CD14-positive monocyte (primary cell): ENCODE results near the gene SAMD11. TPM values are rescaled to one million over a fixed set of nuclear protein-coding genes. Genes with fewer than 3 reads are reported as not detected.
A peak's percentile ranks its signal among the peaks of the same experiment; 100 is the strongest.

Experiments
- DNase-seq, 3 donors: peaks; one replicate each; pipeline ENCODE4 v3.0.0-alpha.2; 2011 to 2022
- H2AFZ ChIP-seq: 2 replicates; pipeline ENCODE4 v1.6.0; 2012; ENCODE audit warnings: mild to moderate bottlenecking, low read depth, low read length, inconsistent platforms; ENCODE audit not compliant: insufficient read depth, poor library complexity, severe bottlenecking
- H3K27ac ChIP-seq, 2 donors: 1 replicate in 1 of 2; 2 replicates in 1 of 2; pipeline ENCODE4 v1.5.1; 2012 to 2013; ENCODE audit warnings: low read length in 2 of 2, control low read depth in 1 of 2, inconsistent platforms in 1 of 2, low read depth in 1 of 2, mild to moderate bottlenecking in 1 of 2
- H3K27me3 ChIP-seq, 2 donors: one replicate each; pipeline versions ENCODE4 v1.6.0 to v1.6.1; 2011 to 2013; ENCODE audit warnings: low read length in 2 of 2; ENCODE audit not compliant: control insufficient read depth in 2 of 2, insufficient read depth in 2 of 2
- H3K36me3 ChIP-seq, 2 donors: replicated peaks in 1 of 2; 1 replicate in 1 of 2; 2 replicates in 1 of 2; pipeline versions ENCODE4 v1.5.1 to v1.6.1; 2012 to 2013; ENCODE audit warnings: low read length in 2 of 2, control low read depth in 1 of 2, inconsistent platforms in 1 of 2, mild to moderate bottlenecking in 1 of 2; ENCODE audit not compliant: insufficient read depth in 2 of 2, control insufficient read depth in 1 of 2
- H3K4me1 ChIP-seq, 2 donors: 1 replicate in 1 of 2; 2 replicates in 1 of 2; pipeline versions ENCODE4 v1.5.1 to v1.6.1; 2012 to 2013; ENCODE audit warnings: low read length in 2 of 2, control low read depth in 1 of 2, inconsistent platforms in 1 of 2, mild to moderate bottlenecking in 1 of 2, moderate library complexity in 1 of 2; ENCODE audit not compliant: insufficient read depth in 2 of 2, control insufficient read depth in 1 of 2
- H3K4me2 ChIP-seq: replicated peaks from 2 replicates; pipeline ENCODE3; 2012; ENCODE audit warnings: low read length, moderate library complexity, mild to moderate bottlenecking; ENCODE audit not compliant: poor library complexity, severe bottlenecking; ENCODE audit errors: extremely low read depth
- H3K4me3 ChIP-seq, 3 experiments: fragments of 200-600 bp in 1 of 3; sonication (generic) in 1 of 3; replicated peaks in 1 of 3; 1 replicate in 2 of 3; 2 replicates in 1 of 3; pipeline ENCODE4 v1.5.1; 2011 to 2013; ENCODE audit warnings: low read length in 3 of 3, mild to moderate bottlenecking in 3 of 3, control low read depth in 2 of 3, low read depth in 2 of 3, inconsistent platforms in 1 of 3, moderate library complexity in 1 of 3
- H3K79me2 ChIP-seq: 2 replicates; pipeline ENCODE4 v1.6.0; 2012; ENCODE audit warnings: mild to moderate bottlenecking, control low read depth, inconsistent platforms, low read length, moderate library complexity; ENCODE audit not compliant: insufficient read depth
- H3K9ac ChIP-seq: 2 replicates; pipeline ENCODE4 v1.6.0; 2017; ENCODE audit warnings: low read length, mild to moderate bottlenecking; ENCODE audit not compliant: insufficient read depth, poor library complexity, severe bottlenecking
- H3K9me3 ChIP-seq, 2 donors: replicated peaks in 1 of 2; 1 replicate in 1 of 2; 2 replicates in 1 of 2; pipeline versions ENCODE4 v1.5.1 to v1.6.1; 2012 to 2013; ENCODE audit warnings: low read length in 2 of 2, control low read depth in 1 of 2; ENCODE audit not compliant: control insufficient read depth in 1 of 2, insufficient read depth in 1 of 2
- H4K20me1 ChIP-seq: 2 replicates; pipeline ENCODE4 v1.6.0; 2012; ENCODE audit warnings: mild to moderate bottlenecking, low read length, control low read depth, moderate library complexity; ENCODE audit not compliant: insufficient read depth
- H3K27ac Mint-ChIP-seq, 7 donors: one replicate each; pipeline ENCODE4 v1.8.0; 2020; ENCODE audit warnings: mild to moderate bottlenecking in 7 of 7, mixed read lengths in 7 of 7, moderate library complexity in 6 of 7, inconsistent platforms in 2 of 7
- H3K27me3 Mint-ChIP-seq, 3 donors: one replicate each; pipeline ENCODE4 v1.8.0; 2021 to 2022; ENCODE audit warnings: low read depth in 3 of 3, mild to moderate bottlenecking in 3 of 3, mixed read lengths in 3 of 3, moderate library complexity in 3 of 3, inconsistent platforms in 1 of 3
- H3K36me3 Mint-ChIP-seq, 2 donors: one replicate each; pipeline ENCODE4 v1.8.0; 2020; ENCODE audit warnings: mixed read lengths in 2 of 2, inconsistent platforms in 1 of 2, mild to moderate bottlenecking in 1 of 2
- H3K4me1 Mint-ChIP-seq: one replicate; pipeline ENCODE4 v1.8.0; 2020; ENCODE audit warnings: mild to moderate bottlenecking, mixed read lengths
- H3K4me3 Mint-ChIP-seq, 2 donors: one replicate each; pipeline ENCODE4 v1.8.0; 2020; ENCODE audit warnings: mild to moderate bottlenecking in 2 of 2, mixed read lengths in 2 of 2, moderate library complexity in 1 of 2
- H3K9me3 Mint-ChIP-seq, 7 donors: one replicate each; pipeline ENCODE4 v1.8.0; 2020 to 2022; ENCODE audit warnings: mixed read lengths in 7 of 7, mild to moderate bottlenecking in 6 of 7, moderate library complexity in 6 of 7, inconsistent platforms in 2 of 7
- WGBS: methylation state at CpG from one replicate; pipeline ENCODE4 v1.1.5; 2013; ENCODE audit warnings: missing lambda C conversion rate; ENCODE audit not compliant: insufficient coverage; 5-methylcytosine and 5-hydroxymethylcytosine counted together
- intact Hi-C, 2 donors: fragments of 100-400 bp; cut with micrococcal nuclease; formaldehyde crosslinking; loops; one replicate each; pipeline versions ENCODE4 v1.15.0 to v1.15.1; 2023
- polyA plus RNA-seq, 3 donors: library from polyadenylated mRNA; depleted of rRNA in 1 of 3; unstranded in 2 of 3; stranded (reverse) in 1 of 3; fragments of 300-500 nt in 2 of 3; fragments of >200 nt in 1 of 3; fragmentation: Illumina TruSeq in 2 of 3; gene quantifications; 1 replicate in 2 of 3; 2 replicates in 1 of 3; pipeline ENCODE4 v1.2.3, GENCODE V29; 2012 to 2021
- TF ChIP-seq, protein P1 (sequence below): fragments of 200-600 bp; IDR thresholded peaks from one replicate; pipeline ENCODE4 v1.8.0; 2022; ENCODE audit warnings: antibody characterized with exemption, mild to moderate bottlenecking

The SAMD11 gene
- polyA plus RNA-seq, 3 donors: not detected

DNA sequence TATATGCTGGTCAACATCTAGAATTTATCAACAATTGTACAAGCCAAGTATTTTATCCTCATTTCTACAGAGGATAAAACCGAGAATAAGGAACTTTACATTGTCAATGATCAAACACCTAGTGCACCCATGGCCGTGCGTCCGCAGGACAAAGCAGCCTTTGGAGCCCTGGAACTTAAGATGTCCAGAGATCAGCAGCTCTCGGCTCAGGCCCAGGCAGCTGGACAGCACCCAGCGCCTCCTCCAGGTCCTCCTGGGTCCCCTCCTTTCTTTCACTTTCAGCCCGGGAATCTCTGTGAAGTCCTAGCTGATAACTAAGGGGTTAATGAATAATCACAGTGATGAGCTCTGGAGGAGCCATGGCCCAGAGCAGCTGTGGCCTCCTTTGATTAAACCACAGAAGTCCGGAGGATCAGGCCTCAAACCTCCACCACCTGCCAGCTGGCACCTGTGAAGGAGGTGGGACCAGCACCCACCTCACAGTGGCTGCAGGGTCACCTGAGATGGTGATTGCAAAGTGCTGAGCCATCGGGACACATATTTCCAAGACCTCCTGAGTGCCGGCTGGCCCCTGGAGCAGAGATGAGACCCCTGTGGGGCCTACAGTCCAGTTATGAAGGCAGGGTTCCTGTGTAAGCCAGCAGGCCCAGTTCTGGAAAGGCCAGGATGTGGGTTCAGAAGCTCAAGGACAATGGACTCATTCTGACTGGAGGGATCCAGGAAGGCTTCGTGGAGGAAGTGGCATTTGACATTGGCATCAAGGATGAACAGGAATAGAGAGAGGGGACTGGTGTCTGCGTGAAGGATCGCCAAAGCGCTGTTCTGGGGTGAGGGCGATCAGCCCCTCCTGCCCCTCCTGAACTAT, 11.6 kb upstream of the SAMD11 start:
- TF ChIP-seq, protein P1, sequence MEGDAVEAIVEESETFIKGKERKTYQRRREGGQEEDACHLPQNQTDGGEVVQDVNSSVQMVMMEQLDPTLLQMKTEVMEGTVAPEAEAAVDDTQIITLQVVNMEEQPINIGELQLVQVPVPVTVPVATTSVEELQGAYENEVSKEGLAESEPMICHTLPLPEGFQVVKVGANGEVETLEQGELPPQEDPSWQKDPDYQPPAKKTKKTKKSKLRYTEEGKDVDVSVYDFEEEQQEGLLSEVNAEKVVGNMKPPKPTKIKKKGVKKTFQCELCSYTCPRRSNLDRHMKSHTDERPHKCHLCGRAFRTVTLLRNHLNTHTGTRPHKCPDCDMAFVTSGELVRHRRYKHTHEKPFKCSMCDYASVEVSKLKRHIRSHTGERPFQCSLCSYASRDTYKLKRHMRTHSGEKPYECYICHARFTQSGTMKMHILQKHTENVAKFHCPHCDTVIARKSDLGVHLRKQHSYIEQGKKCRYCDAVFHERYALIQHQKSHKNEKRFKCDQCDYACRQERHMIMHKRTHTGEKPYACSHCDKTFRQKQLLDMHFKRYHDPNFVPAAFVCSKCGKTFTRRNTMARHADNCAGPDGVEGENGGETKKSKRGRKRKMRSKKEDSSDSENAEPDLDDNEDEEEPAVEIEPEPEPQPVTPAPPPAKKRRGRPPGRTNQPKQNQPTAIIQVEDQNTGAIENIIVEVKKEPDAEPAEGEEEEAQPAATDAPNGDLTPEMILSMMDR: no peak
- no peaks in the 10 kb centered on the region for H3K79me2 ChIP-seq
- H3K4me2 ChIP-seq: no peak overlapping the region
- H3K27me3 ChIP-seq: peaks cover 0 to 16% of the 10 kb centered on the region in 2 donors
- H4K20me1 ChIP-seq: no peaks in the 10 kb centered on the region
- intact Hi-C loops: no loop called here
- H3K9me3 ChIP-seq: no peaks in the 10 kb centered on the region
- no peak overlapping the region for H2AFZ ChIP-seq
- H3K4me1 ChIP-seq: peaks cover under 1 to 3% of the 10 kb centered on the region in 2 donors
- Mint-ChIP-seq H3K27me3 (peaks cover 23 to 56% (median 25%) of the 10 kb centered on the region in 3 donors), H3K4me3 (peak overlapping the region in 1 of 2 donors; percentile 60), H3K36me3 (no peaks in the 10 kb centered on the region), H3K4me1 (peaks cover 12% of the 10 kb centered on the region), H3K27ac (no peak overlapping the region), H3K9me3 (peaks cover 0 to 5% (median 2%) of the 10 kb centered on the region in 7 donors)
- H3K36me3 ChIP-seq: no peaks in the 10 kb centered on the region
- H3K27ac ChIP-seq: no peak overlapping the region
- no peak overlapping the region for H3K9ac ChIP-seq
- no peak overlapping the region for H3K4me3 ChIP-seq
- no peak for DNase-seq
- WGBS: 39% methylated on average over 11 of the region's 15 CpGs

DNA sequence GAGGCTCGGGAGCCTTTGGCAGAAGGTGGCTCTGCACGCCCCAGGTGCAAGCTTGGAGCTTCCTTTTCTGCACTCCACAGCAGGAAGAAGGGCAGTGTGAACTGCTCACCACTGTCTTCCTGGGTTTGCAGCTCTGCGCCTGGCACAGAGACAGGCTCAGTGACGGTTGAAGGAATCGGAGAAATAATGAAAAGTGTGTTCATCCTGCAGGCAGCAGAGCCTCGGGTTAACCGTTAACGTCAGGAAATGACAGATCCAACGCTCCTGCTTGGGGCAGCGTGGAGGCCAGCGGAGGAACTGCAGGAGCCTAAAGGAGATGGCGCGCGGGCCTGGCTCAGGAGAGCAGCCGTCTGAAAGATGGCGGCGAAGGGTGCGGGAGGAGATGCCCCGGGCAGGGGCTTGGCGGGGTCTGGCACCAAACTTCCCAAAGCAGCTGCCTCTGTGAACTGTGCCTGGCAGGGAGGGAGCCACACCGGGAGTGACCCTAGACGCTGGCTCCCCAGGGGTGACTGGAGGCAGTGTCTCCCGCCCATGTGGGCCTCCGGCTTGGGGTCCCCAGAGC, 10.9 kb upstream of the SAMD11 start:
- TF ChIP-seq, protein P1: peak; percentile 25
- peaks cover 0 to 16% of the 10 kb centered on the region in 2 donors for H3K27me3 ChIP-seq
- H3K9me3 ChIP-seq: no peaks in the 10 kb centered on the region
- Mint-ChIP-seq H3K27ac (peak overlapping the region in 1 of 7 donors; percentile 48), H3K4me3 (peak overlapping the region in 1 of 2 donors; percentile 60), H3K4me1 (peaks cover 10% of the 10 kb centered on the region), H3K27me3 (peaks cover 25 to 63% (median 31%) of the 10 kb centered on the region in 3 donors), H3K36me3 (no peaks in the 10 kb centered on the region), H3K9me3 (peaks cover 0 to 5% (median 2%) of the 10 kb centered on the region in 7 donors)
- intact Hi-C loops: no loop called here
- no peaks in the 10 kb centered on the region for H3K4me1 ChIP-seq
- no peaks in the 10 kb centered on the region for H4K20me1 ChIP-seq
- H3K4me2 ChIP-seq: no peak overlapping the region
- H3K36me3 ChIP-seq: no peaks in the 10 kb centered on the region
- DNase-seq: no peak
- H2AFZ ChIP-seq: no peak overlapping the region
- no peaks in the 10 kb centered on the region for H3K79me2 ChIP-seq
- no peak overlapping the region for H3K9ac ChIP-seq
- WGBS: 29% methylated on average over 24 of the region's 24 CpGs
- no peak overlapping the region for H3K27ac ChIP-seq
- H3K4me3 ChIP-seq: no peak overlapping the region
